OCI-LY7 (cell line): Measurements from ENCODE around the gene AP1M1.

Source experiments
- EZH2phosphoT487 ChIP-seq: fragments of 200-600 bp; sonication (generic); IDR thresholded peaks from 2 replicates; pipeline ENCODE4 v1.6.1; 2018; ENCODE audit warnings: low read depth, borderline replicate concordance, mild to moderate bottlenecking, mixed run types, antibody characterized with exemption, low read length, moderate library complexity, mixed read lengths
- TF ChIP-seq, protein P1 (sequence below): fragments of 200-600 bp; sonication (generic); conservative IDR thresholded peaks from 2 replicates; pipeline ENCODE4 v1.5.1; 2014; ENCODE audit warnings: mild to moderate bottlenecking, antibody characterized with exemption, low read length, moderate library complexity, mixed read lengths

DNA sequence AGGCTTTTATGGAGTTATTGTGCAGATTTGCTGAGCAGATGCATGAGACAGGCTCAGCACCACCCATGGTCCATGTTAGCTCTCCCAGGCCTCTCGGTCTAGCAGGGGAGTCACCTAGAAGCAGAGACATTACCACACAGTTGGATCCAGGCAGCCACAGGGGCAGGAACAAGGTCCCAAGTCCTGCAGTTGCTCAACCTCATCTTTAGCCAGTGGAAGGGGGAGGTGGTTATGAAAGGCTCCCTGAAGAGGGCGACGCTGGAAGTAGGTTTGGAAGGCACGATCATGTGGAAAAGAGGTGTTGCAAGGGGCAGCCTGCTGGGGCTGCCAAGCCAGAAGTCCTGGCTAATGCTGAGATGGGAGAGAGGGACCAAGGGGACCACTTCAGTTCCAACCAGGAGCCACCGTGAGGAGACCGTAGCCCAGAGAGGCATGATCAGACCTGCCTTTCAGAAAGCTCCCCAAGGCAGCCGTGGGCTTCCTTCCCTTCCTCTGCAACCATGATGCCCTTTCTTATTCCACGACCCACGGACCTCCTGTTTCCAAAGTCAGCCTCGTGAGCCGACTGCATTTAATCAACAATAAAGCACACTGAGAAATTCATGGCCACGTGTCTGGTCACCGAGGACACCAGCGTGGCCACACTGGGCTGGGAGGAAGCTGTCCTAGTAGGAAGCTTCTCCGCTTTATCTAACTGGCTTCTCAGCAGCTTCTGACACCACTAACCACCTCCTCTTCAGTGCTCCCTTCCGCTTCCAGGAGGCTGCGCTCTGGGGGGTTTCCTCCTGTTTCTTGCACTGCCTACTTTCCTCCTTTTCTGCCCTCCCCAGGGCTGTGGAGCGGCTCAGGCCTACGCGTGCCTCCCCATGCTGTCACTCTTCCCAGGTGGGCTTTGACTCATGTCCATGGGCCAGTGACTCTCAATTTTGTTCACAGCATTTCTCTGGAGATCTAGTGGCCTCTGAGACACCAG lies 2.6 kb downstream of the AP1M1 start:
- TF ChIP-seq, protein P1, sequence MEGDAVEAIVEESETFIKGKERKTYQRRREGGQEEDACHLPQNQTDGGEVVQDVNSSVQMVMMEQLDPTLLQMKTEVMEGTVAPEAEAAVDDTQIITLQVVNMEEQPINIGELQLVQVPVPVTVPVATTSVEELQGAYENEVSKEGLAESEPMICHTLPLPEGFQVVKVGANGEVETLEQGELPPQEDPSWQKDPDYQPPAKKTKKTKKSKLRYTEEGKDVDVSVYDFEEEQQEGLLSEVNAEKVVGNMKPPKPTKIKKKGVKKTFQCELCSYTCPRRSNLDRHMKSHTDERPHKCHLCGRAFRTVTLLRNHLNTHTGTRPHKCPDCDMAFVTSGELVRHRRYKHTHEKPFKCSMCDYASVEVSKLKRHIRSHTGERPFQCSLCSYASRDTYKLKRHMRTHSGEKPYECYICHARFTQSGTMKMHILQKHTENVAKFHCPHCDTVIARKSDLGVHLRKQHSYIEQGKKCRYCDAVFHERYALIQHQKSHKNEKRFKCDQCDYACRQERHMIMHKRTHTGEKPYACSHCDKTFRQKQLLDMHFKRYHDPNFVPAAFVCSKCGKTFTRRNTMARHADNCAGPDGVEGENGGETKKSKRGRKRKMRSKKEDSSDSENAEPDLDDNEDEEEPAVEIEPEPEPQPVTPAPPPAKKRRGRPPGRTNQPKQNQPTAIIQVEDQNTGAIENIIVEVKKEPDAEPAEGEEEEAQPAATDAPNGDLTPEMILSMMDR, result no peak
- TF ChIP-seq EZH2phosphoT487, result no peak
